HTR-8/SVneo (cell line): Measurements from ENCODE around the gene ADAMTS2.

Source experiments
- DNase-seq: peaks from one replicate; pipeline ENCODE4 v3.0.0; 2011; ENCODE audit warnings: low spot score, mixed read lengths; ENCODE audit not compliant: insufficient read length
- FAIRE-seq: peaks from 2 replicates; lab custom pipeline; 2011; peaks lifted over from hg19 to GRCh38; lab: Jason Lieb, UNC

The ADAMTS2 gene

GRCh38 chr5:179271428-179271734 lies 73.9 kb downstream of the ADAMTS2 start:
- FAIRE-seq = no peak
- no peak for DNase-seq

GRCh38 chr5:179270581-179271427 lies 74.5 kb downstream of the ADAMTS2 start:
- FAIRE-seq (peak; percentile 28), DNase-seq (no peak)

- FAIRE-seq (peak; percentile 13), DNase-seq (no peak)
These were observed 75.3 kb downstream of the ADAMTS2 start for GRCh38 chr5:179269781-179270543.

- FAIRE-seq = no peak
- DNase-seq = no peak
These were observed 76.1 kb downstream of the ADAMTS2 start for GRCh38 chr5:179268966-179269693.

GRCh38 chr5:179268399-179268952 lies 76.8 kb downstream of the ADAMTS2 start:
- DNase-seq (no peak), FAIRE-seq (no peak)

GRCh38 chr5:179267671-179268083 lies 77.6 kb downstream of the ADAMTS2 start:
- DNase-seq = no peak
- FAIRE-seq = no peak

- DNase-seq (no peak), FAIRE-seq (peak; percentile 76)
These were observed 78.1 kb downstream of the ADAMTS2 start for GRCh38 chr5:179267071-179267670.

GRCh38 chr5:179266291-179267070 lies 78.8 kb downstream of the ADAMTS2 start:
- FAIRE-seq = no peak

GRCh38 chr5:179265514-179266290 lies 79.6 kb downstream of the ADAMTS2 start:
- DNase-seq = peak; percentile 91
- FAIRE-seq = peak; percentile 95

More at GRCh38 chr5:179266291-179267070, 78.8 kb downstream of the ADAMTS2 start:
- DNase-seq = no peak

GRCh38 chr5:179264783-179265513 lies 80.3 kb downstream of the ADAMTS2 start:
- no peak for DNase-seq
- peak; percentile 58 for FAIRE-seq

- DNase-seq (no peak), FAIRE-seq (no peak)
These were observed 81.0 kb downstream of the ADAMTS2 start for GRCh38 chr5:179264053-179264782.

GRCh38 chr5:179263391-179264052 lies 81.7 kb downstream of the ADAMTS2 start:
- DNase-seq = no peak
- FAIRE-seq = no peak

- DNase-seq = no peak
These were observed 82.9 kb downstream of the ADAMTS2 start for GRCh38 chr5:179262126-179262920.

GRCh38 chr5:179261301-179262125 lies 83.7 kb downstream of the ADAMTS2 start:
- FAIRE-seq (no peak), DNase-seq (no peak)

More at GRCh38 chr5:179262126-179262920, 82.9 kb downstream of the ADAMTS2 start:
- FAIRE-seq = no peak
